Uterus (tissue), 2 donors: ENCODE results near the gene EDN2.

Experiments used
- CTCF ChIP-seq, 4 experiments: fragments of 200-600 bp in 2 of 4; fragments of 450-650 bp in 2 of 4; sonication (generic) in 2 of 4; IDR thresholded peaks; one replicate each; pipeline ENCODE4 v1.5.1; 2016 to 2019; ENCODE audit warnings: antibody characterized with exemption in 4 of 4, mild to moderate bottlenecking in 2 of 4, moderate library complexity in 1 of 4
- POLR2A ChIP-seq, 2 donors: fragments of 450-650 bp; IDR thresholded peaks; one replicate each; pipeline ENCODE4 v1.6.1; 2016; ENCODE audit warnings: antibody characterized with exemption in 2 of 2, mild to moderate bottlenecking in 1 of 2, moderate library complexity in 1 of 2

- TF ChIP-seq CTCF (IDR thresholded peaks at IDR 0.05): no peak
- TF ChIP-seq POLR2A (IDR thresholded peaks at IDR 0.05): no peak
Measured at GRCh38 chr1:41464885-41465284, 19.6 kb downstream of the EDN2 start.
